Non-pigmented ciliary epithelial cell (primary cell): ENCODE results near the gene SPO11.

ENCODE experiments used
- DNase-seq: peaks from one replicate; pipeline ENCODE4 v3.0.0-alpha.2; 2010; ENCODE audit warnings: low read depth

SPO11 gene

GRCh38 chr20:57391439-57392301 lies 62.1 kb downstream of the SPO11 start:
- DNase-seq, result no peak

- DNase-seq, result no peak
These were observed 63.1 kb downstream of the SPO11 start for GRCh38 chr20:57392512-57393271.
